ENCODE data around the gene EXOSC5. TPM values are rescaled to one million over a fixed set of nuclear protein-coding genes. Genes with fewer than 3 reads are reported as not detected.

EXOSC5 gene
- total RNA-seq, 2 experiments from 2014 or later = 24.4 to 36.0 TPM

DNA sequence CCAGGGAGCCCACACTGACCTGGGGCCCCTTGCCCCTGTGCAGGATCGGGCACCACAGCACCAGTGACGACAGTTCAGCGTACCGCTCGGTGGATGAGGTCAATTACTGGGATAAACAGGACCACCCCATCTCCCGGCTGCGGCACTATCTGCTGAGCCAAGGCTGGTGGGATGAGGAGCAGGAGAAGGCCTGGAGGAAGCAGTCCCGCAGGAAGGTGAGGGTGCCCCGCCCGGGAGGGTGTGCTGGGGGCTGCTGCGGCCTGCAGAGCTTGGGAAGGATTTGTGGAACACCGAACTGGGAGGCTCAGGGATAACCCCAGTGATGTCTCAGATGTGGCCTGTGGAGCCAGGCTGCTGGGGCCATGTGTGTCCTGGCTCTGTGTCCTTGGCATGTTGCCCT is 25.8 kb upstream of the EXOSC5 start:
- DNase-seq = no peak
- Mint-ChIP-seq H3K27ac (no peak overlapping the region), H3K4me1 (peaks cover 14% of the 10 kb centered on the region), H3K9me3 (ENCODE audit: low read depth) (no peaks in the 10 kb centered on the region), H3K27me3 (no peaks in the 10 kb centered on the region), H3K4me3 (no peak overlapping the region), H3K36me3 (peaks cover 8% of the 10 kb centered on the region)
- CTCF ChIA-PET = no interaction called here
- ATAC-seq = no peak

DNA sequence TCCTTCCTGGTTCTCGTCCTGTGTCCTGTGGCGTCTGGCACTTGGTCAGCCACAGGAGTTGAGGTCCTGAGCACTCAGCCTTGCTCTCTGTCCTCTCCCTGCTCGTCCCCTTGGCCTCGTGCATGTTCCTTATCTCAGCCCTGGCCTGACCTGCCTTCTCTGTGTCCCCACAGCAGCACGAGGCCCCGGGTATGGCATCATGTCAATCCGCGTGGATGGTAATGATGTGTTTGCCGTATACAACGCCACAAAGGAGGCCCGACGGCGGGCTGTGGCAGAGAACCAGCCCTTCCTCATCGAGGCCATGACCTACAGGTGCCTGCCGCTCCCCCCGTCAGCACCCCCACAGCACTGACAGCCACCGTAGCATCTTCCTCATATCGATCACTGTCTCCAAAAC is 25.3 kb upstream of the EXOSC5 start:
- Mint-ChIP-seq H3K9me3 (ENCODE audit: low read depth) (no peaks in the 10 kb centered on the region), H3K4me3 (no peak overlapping the region), H3K27me3 (no peaks in the 10 kb centered on the region), H3K36me3 (peaks cover 8% of the 10 kb centered on the region), H3K4me1 (peaks cover 9% of the 10 kb centered on the region), H3K27ac (no peak overlapping the region)
- ATAC-seq = no peak
- CTCF ChIA-PET = no interaction called here
- DNase-seq = no peak

DNA sequence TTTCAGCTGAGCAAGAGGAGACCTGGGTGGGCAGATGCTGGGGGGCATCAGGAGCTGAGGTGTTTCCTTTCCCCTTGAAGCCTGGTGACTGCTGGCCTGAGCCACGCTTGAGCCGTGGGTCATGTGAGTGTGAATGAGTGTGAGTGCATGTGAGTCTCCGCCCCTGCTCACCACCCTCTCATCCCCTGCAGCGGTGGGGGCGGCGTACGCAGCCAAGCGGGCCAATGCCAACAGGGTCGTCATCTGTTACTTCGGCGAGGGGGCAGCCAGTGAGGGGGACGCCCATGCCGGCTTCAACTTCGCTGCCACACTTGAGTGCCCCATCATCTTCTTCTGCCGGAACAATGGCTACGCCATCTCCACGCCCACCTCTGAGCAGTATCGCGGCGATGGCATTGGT is 24.8 kb upstream of the EXOSC5 start:
- Mint-ChIP-seq H3K27me3 (no peaks in the 10 kb centered on the region), H3K9me3 (ENCODE audit: low read depth) (no peaks in the 10 kb centered on the region), H3K4me1 (peaks cover 7% of the 10 kb centered on the region), H3K4me3 (no peak overlapping the region), H3K36me3 (peaks cover 10% of the 10 kb centered on the region), H3K27ac (no peak overlapping the region)
- ATAC-seq (no peak), DNase-seq (no peak)
- CTCF ChIA-PET = no interaction called here

DNA sequence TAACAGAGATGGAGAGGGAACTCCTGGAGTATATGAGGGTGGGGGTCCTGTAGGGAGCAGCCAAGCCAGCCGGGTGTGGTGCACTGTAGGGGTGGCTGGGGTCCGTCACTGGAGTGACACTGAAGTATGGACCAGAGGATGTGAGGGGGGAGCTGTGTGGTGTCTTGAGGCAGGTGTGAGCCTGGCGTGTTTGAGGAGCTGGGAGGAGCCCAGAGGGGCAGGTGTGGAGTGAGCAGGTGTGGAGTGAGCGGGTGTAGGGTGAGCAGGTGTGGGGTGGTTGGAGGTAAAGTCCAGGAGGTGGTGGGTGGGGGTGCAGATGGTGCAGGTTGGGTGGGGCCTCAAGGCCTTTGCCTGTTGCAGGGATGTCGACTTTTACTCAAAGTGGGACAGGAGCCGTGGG is 24.2 kb upstream of the EXOSC5 start:
- Mint-ChIP-seq H3K27me3 (no peaks in the 10 kb centered on the region), H3K36me3 (peaks cover 10% of the 10 kb centered on the region), H3K27ac (no peak overlapping the region), H3K9me3 (ENCODE audit: low read depth) (no peaks in the 10 kb centered on the region), H3K4me1 (peaks cover 4% of the 10 kb centered on the region), H3K4me3 (no peak overlapping the region)
- CTCF ChIA-PET = no interaction called here
- DNase-seq (no peak), ATAC-seq (no peak)

DNA sequence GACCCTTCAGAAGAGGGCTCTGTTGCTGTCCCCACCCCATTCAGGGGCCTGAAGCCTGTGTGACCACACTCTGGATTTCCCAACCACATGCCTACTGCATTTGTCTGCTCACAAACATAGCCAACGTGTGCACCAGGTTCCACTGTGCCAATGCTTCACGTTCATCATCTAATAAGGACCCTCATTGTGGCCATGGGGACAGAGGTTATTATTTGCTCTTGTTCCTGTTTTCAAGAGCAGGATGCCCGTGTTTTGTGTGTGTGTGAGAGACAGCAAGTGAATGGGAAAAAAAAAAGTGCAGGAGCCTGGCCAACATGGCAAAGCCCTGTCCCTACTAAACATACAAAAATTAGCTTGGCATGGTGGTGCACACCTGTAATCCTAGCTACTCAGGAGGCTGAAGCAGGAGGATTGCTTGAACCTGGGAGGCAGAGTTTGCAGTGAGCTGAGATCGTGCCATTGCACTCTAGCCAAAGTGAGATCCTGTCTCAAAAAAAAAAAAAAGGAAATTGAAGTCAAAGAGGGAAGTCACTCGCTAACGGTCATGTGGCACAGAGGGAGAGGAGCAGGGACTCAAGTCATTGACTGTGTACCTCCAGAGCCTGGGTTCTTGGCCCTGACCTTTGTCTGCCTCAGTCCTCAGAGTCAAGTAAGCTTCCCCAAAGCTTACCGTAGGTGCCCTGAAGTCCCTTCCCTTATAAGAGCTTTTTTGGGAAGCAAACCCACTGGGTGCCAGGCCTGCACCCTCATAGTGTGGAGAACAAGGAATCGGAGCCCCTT is 23.1 kb upstream of the EXOSC5 start:
- no peak overlapping the region for H3K4me3 Mint-ChIP-seq
- peak overlapping the region; percentile 20 for H3K27ac Mint-ChIP-seq
- H3K36me3 Mint-ChIP-seq = peaks cover 10% of the 10 kb centered on the region
- H3K27me3 Mint-ChIP-seq = no peaks in the 10 kb centered on the region
- DNase-seq (no peak), ATAC-seq (no peak)
- H3K4me1 Mint-ChIP-seq = peaks cover 4% of the 10 kb centered on the region
- CTCF ChIA-PET = no interaction called here
- no peaks in the 10 kb centered on the region for H3K9me3 Mint-ChIP-seq (ENCODE audit: low read depth)

DNA sequence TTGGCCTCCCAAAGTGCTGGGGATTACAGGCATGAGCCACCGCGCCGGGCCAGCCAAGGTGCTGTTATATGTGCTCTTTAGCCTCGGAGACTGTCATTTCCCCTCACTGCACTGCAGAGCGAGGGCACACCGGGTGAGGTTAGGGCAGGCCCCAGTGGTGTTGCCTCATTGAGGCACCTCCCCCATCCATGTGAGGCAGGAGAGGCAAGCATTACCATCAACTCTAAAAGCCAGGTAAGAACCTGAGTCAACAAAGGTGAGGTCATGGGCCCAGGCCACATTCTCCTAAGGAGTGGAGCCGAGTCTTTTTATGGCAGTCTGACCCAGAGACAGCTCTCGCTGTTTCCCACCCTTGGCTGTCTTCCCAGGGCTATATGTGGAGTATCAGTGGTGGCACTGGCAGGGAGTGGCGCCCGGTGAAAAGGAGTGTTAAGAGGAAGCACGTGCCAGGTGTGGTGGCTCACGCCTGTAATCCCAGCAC is 19.1 kb upstream of the EXOSC5 start:
- Mint-ChIP-seq H3K27me3 (no peaks in the 10 kb centered on the region), H3K36me3 (peaks cover 12% of the 10 kb centered on the region), H3K27ac (no peak overlapping the region), H3K4me1 (no peaks in the 10 kb centered on the region), H3K9me3 (ENCODE audit: low read depth) (no peaks in the 10 kb centered on the region), H3K4me3 (no peak overlapping the region)
- DNase-seq = no peak
- ATAC-seq = no peak
- CTCF ChIA-PET = no interaction called here

DNA sequence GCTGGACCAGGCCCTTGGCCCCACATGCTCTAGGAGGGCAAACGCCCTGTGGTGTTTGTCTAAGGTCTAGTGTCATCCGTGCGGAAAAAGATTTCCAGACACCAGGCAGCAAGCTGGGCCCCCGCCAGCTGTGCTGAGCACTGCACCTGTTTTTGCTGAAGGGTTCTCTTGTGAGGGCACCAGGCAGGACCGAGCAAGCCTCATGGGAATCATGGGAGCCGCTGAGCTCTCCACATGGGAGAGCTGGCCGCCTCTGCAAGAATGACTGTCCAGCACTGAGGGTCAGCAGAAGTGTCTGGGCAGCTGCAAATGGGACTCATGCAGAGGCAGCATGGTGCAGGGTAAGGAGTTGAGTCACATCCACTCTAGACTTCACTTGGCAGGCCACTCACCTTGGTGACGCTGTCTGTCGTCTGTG is 18.0 kb upstream of the EXOSC5 start:
- DNase-seq = no peak
- Mint-ChIP-seq H3K27ac (no peak overlapping the region), H3K4me3 (no peak overlapping the region), H3K27me3 (no peaks in the 10 kb centered on the region), H3K36me3 (peaks cover 11% of the 10 kb centered on the region), H3K4me1 (peaks cover 1% of the 10 kb centered on the region), H3K9me3 (ENCODE audit: low read depth) (no peaks in the 10 kb centered on the region)
- CTCF ChIA-PET = no interaction called here
- ATAC-seq = no peak

DNA sequence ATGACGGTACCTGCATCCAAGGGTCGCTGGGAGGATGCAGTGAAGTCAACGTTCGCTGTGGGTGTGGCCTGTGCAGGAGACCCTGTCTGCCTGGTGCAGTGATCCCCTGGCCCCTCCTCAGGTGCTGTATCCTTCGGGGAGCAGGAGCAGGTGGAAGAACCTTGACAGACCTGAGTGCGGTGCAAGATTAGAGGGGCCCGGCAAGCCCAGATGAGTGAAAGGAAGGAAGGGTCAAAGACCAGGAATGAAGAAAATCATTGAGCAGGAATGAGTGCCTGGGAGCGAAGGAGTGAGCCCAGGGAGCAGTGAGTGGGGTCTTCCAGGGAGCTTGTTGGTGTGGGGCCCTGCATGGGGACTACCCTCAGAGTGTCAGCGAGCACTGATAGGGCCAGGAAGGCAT is 17.3 kb upstream of the EXOSC5 start:
- ATAC-seq = no peak
- Mint-ChIP-seq H3K4me3 (no peak overlapping the region), H3K4me1 (peaks cover 6% of the 10 kb centered on the region), H3K36me3 (peaks cover 9% of the 10 kb centered on the region), H3K27me3 (no peaks in the 10 kb centered on the region), H3K9me3 (ENCODE audit: low read depth) (no peaks in the 10 kb centered on the region), H3K27ac (no peak overlapping the region)
- DNase-seq = no peak
- CTCF ChIA-PET = no interaction called here

DNA sequence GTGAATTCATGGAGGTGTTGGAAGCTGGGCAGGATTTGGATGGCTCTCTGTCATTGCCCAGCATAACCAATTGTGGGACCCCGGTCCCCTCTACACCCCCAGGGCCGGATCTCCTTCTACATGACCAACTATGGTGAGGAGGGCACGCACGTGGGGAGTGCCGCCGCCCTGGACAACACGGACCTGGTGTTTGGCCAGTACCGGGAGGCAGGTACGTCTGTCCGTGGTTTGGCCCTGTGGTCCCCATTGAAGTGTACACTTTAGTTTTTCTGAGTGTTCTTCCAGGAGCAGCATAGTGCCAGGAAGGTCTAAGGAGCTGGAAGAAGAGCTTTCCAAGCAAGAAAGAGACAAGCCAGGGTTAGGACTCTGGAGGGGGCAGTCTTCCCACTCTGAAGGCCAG is 16.8 kb upstream of the EXOSC5 start:
- CTCF ChIA-PET = no interaction called here
- Mint-ChIP-seq H3K27me3 (no peaks in the 10 kb centered on the region), H3K27ac (no peak overlapping the region), H3K9me3 (ENCODE audit: low read depth) (no peaks in the 10 kb centered on the region), H3K4me3 (no peak overlapping the region), H3K36me3 (peaks cover 5% of the 10 kb centered on the region), H3K4me1 (peaks cover 10% of the 10 kb centered on the region)
- ATAC-seq (no peak), DNase-seq (no peak)

DNA sequence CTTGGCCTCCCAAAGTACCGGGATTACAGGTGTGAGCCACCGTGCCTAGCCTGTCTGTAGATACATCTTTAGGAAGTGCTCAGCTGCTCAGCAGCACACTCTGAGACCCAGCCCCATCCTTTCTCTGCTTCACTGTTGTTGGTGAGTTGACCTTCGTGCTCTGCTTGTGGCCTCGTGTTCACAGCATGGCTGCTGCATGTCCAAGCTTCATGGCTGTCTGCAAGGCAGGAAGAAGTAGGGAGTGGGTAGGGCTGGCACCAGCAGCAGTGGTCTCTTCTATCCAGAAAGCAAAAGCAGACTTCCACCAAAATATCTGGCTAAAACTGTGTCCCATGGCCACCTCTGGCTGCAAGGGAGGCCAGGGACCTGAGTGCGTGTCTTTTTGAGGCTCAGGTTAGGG is 15.8 kb upstream of the EXOSC5 start:
- H3K27ac Mint-ChIP-seq = no peak overlapping the region
- H3K4me1 Mint-ChIP-seq = peaks cover 10% of the 10 kb centered on the region
- ATAC-seq (no peak), DNase-seq (no peak)
- H3K4me3 Mint-ChIP-seq = no peak overlapping the region
- H3K36me3 Mint-ChIP-seq = peaks cover 4% of the 10 kb centered on the region
- CTCF ChIA-PET = no interaction called here
- no peaks in the 10 kb centered on the region for H3K9me3 Mint-ChIP-seq (ENCODE audit: low read depth)
- no peaks in the 10 kb centered on the region for H3K27me3 Mint-ChIP-seq

DNA sequence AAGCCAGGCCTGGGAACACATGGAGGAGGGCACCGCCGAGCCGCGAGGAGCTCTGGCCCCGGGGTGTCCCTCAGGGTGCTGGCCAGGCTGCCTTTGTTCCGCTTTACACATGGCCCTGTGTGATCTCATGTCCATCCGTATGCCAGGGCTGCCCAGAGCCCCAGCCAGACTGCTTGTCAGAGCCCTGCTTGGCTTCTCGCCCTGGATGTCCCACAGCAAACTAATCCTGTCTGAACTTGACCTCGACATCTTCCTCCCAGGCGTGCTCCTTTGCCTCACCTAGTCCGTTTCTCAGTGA is 14.8 kb upstream of the EXOSC5 start:
- ATAC-seq = no peak
- CTCF ChIA-PET = no interaction called here
- DNase-seq = no peak
- Mint-ChIP-seq H3K27me3 (no peaks in the 10 kb centered on the region), H3K9me3 (ENCODE audit: low read depth) (no peaks in the 10 kb centered on the region), H3K36me3 (peaks cover 2% of the 10 kb centered on the region), H3K27ac (no peak overlapping the region), H3K4me1 (peaks cover 10% of the 10 kb centered on the region), H3K4me3 (no peak overlapping the region)

DNA sequence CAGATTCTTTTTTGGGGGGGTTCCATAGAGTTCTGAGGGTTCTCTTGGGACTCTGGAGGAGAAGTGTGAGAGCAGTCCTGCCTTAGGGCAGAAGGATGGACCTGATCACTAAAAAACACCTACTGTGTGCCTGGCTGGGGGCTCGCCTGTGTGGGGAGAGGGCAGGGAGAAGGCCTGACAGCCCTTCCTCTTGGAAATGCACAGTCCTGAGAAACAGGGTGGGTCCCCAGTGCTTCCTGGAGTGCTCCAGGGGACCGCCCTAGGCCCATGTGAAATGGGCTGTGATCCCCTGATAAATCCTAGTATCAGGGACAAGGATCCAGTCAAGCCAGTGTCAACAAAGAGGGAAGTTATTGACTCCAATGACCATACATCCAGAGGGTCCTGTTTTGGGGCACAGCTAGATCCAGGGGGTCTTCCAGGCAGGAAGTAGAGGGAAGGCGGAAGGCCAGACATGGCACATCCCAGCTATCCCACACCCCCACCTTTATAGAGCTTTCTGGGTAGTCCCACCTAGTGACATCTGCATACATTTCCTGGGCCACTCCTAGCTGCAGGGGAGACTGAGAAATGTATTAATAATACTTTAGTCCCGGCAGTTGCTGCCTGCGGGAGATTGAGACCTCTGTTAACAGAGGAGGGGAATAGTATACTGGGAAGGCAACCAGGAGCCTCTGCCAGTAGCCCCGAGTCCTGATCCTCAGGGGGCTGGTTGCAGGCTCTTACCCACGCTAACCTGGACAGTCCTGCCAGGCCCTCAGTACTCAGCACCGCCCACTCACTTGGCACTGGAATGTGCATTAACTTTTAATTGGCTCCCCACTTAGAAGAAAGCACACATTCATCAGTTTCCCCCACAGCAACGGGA is 14.2 kb upstream of the EXOSC5 start:
- CTCF ChIA-PET = interaction anchor here (1.7 kb wide), 1 partner anchor 37 kb away, joined by 4 read pairs; no protein-coding TSS in a partner anchor
- DNase-seq (no peak), ATAC-seq (no peak)
- peaks cover 2% of the 10 kb centered on the region for H3K36me3 Mint-ChIP-seq
- peaks cover 10% of the 10 kb centered on the region for H3K4me1 Mint-ChIP-seq
- no peaks in the 10 kb centered on the region for H3K27me3 Mint-ChIP-seq
- H3K4me3 Mint-ChIP-seq = no peak overlapping the region
- H3K9me3 Mint-ChIP-seq (ENCODE audit: low read depth) = no peaks in the 10 kb centered on the region
- H3K27ac Mint-ChIP-seq = no peak overlapping the region

DNA sequence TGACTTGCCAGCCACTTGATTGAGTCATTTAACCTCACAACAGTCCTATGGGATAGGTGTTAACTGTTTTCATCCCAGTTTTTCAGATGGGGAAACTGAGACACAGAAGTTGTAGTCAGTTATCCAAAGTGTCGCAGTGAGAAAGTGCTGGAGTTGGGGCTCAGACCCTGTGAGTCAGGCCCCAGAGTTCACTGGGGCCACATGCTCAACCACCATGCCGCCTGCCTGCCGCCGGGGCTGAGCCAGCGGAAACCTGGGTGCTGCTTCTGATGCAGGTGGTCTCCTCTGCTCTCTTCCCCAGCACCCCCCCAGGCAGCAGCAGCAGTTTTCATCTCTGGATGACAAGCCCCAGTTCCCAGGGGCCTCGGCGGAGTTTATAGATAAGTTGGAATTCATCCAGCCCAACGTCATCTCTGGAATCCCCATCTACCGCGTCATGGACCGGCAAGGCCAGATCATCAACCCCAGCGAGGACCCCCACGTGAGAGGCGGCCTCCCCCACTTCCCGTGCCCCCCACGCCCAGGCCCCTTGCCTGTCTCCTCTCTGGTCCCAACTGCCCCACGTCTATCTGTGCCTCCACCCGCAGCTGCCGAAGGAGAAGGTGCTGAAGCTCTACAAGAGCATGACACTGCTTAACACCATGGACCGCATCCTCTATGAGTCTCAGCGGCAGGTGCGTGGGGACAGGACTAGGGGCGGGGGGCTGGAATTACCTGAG is 13.3 kb upstream of the EXOSC5 start:
- H3K4me3 Mint-ChIP-seq = no peak overlapping the region
- peaks cover 10% of the 10 kb centered on the region for H3K4me1 Mint-ChIP-seq
- CTCF ChIA-PET = interaction anchor here (1.5 to 1.7 kb wide), 2 partner anchors 21 to 38 kb away, joined by 3 to 4 read pairs; no protein-coding TSS in a partner anchor
- no peaks in the 10 kb centered on the region for H3K27me3 Mint-ChIP-seq
- H3K9me3 Mint-ChIP-seq (ENCODE audit: low read depth) = no peaks in the 10 kb centered on the region
- ATAC-seq (no peak), DNase-seq (no peak)
- no peak overlapping the region for H3K27ac Mint-ChIP-seq
- peaks cover 2% of the 10 kb centered on the region for H3K36me3 Mint-ChIP-seq
